Measurements from ENCODE around the gene ACAP3. TPM values are rescaled to one million over a fixed set of nuclear protein-coding genes. Genes with fewer than 3 reads are reported as not detected.

ACAP3 gene
- total RNA-seq, 4 donors from 2014 or later = 34.3 to 125 (median 69.6) TPM

GRCh38 chr1:1314678-1315335 lies 7.1 kb upstream of the ACAP3 start:
- WGBS, 2 donors = 85 to 91% methylated on average over 22 to 23 of the region's 23 CpGs
- DNase-seq (ENCODE audit: low spot score in 2 of 2) = no peak
- H3K36me3 ChIP-seq = peaks cover 0 to 88% (median 12%) of the 10 kb centered on the region in 3 donors
- no peak overlapping the region for H3K27ac ChIP-seq
- H3K9me3 ChIP-seq = no peaks in the 10 kb centered on the region
- H3K4me3 ChIP-seq = no peak overlapping the region
- H3K4me1 ChIP-seq = peaks cover 0 to 32% (median 6%) of the 10 kb centered on the region in 4 donors
- TF ChIP-seq CTCF (IDR thresholded peaks at IDR 0.05) (no peak), EP300 (IDR thresholded peaks at IDR 0.05) (no peak), POLR2A (IDR thresholded peaks at IDR 0.05) (no peak)
- H3K27me3 ChIP-seq = no peaks in the 10 kb centered on the region

GRCh38 chr1:1314237-1314586 lies 6.5 kb upstream of the ACAP3 start:
- H3K4me3 ChIP-seq = no peak overlapping the region
- peaks cover 0 to 32% (median 11%) of the 10 kb centered on the region in 4 donors for H3K4me1 ChIP-seq
- no peaks in the 10 kb centered on the region for H3K27me3 ChIP-seq
- peaks cover 0 to 85% (median 10%) of the 10 kb centered on the region in 3 donors for H3K36me3 ChIP-seq
- H3K9me3 ChIP-seq = no peaks in the 10 kb centered on the region
- TF ChIP-seq EP300 (IDR thresholded peaks at IDR 0.05) (no peak), POLR2A (IDR thresholded peaks at IDR 0.05) (no peak), CTCF (IDR thresholded peaks at IDR 0.05) (no peak)
- no peak overlapping the region for H3K27ac ChIP-seq
- no peak for DNase-seq (ENCODE audit: low spot score in 2 of 2)
- WGBS, 2 donors = 89 to 93% methylated on average over 5 to 13 of the region's 15 CpGs

- no peak for DNase-seq (ENCODE audit: low spot score in 2 of 2)
- H3K36me3 ChIP-seq = peaks cover 0 to 79% (median 5%) of the 10 kb centered on the region in 3 donors
- no peak overlapping the region for H3K4me3 ChIP-seq
- H3K4me1 ChIP-seq = peaks cover 0 to 32% (median 16%) of the 10 kb centered on the region in 4 donors
- TF ChIP-seq CTCF (IDR thresholded peaks at IDR 0.05) = no peak
- no peak for TF ChIP-seq EP300 (IDR thresholded peaks at IDR 0.05)
- no peak overlapping the region for H3K27ac ChIP-seq
- WGBS, 2 donors = 83 to 84% methylated on average over 6 to 27 of the region's 37 CpGs
- H3K9me3 ChIP-seq = no peaks in the 10 kb centered on the region
- no peaks in the 10 kb centered on the region for H3K27me3 ChIP-seq
Observed at GRCh38 chr1:1313500-1314236, 5.9 kb upstream of the ACAP3 start.

GRCh38 chr1:1312450-1313314 lies 5.0 kb upstream of the ACAP3 start:
- H3K4me3 ChIP-seq = no peak overlapping the region
- no peak overlapping the region for H3K27ac ChIP-seq
- DNase-seq (ENCODE audit: low spot score in 2 of 2) = no peak
- no peak for TF ChIP-seq POLR2A (IDR thresholded peaks at IDR 0.05)
- no peak for TF ChIP-seq CTCF (IDR thresholded peaks at IDR 0.05)
- TF ChIP-seq EP300 (IDR thresholded peaks at IDR 0.05) = no peak
- 83 to 88% methylated on average over 35 to 39 of the region's 49 CpGs for WGBS, 2 donors
- H3K4me1 ChIP-seq = peaks cover 0 to 24% (median 13%) of the 10 kb centered on the region in 4 donors
- H3K36me3 ChIP-seq = peaks cover 0 to 69% (median 5%) of the 10 kb centered on the region in 3 donors
- no peaks in the 10 kb centered on the region for H3K9me3 ChIP-seq
- no peaks in the 10 kb centered on the region for H3K27me3 ChIP-seq

Data from tibial nerve (tissue), 4 donors.